SK-N-SH (cell line): ENCODE data around the gene INPP5A. TPM values are rescaled to one million over a fixed set of nuclear protein-coding genes. Genes with fewer than 3 reads are reported as not detected.

Experiments
- CTCF ChIA-PET: fragments of 300-600, 350-600 bp; formaldehyde crosslinking; extraction: SDS; loops from one replicate; lab custom pipeline; 2021; lab: Yijun Ruan, JAX
- POLR2A ChIA-PET: fragments of 350-600 bp; sonication (Branson Sonifier 250); formaldehyde crosslinking; extraction: SDS; loops from one replicate; lab custom pipeline; 2020; ENCODE audit warnings: antibody characterized with exemption, inconsistent platforms; lab: Yijun Ruan, JAX
- DNase-seq: peaks from one replicate; pipeline ENCODE4 v3.0.0; 2012
- H2AFZ ChIP-seq: fragments of 200-600 bp; sonication (generic); 2 replicates; pipeline ENCODE4 v1.8.1; 2016; ENCODE audit warnings: antibody characterized with exemption, mild to moderate bottlenecking, low read depth
- H3F3A ChIP-seq: fragments of 200-600 bp; sonication (generic); replicated peaks from 2 replicates; pipeline ENCODE3; 2016; ENCODE audit warnings: antibody characterized with exemption, mild to moderate bottlenecking; ENCODE audit not compliant: insufficient read depth
- H3K27ac ChIP-seq, 2 experiments: fragments of 200-500 bp in 1 of 2; fragments of 200-600 bp in 1 of 2; sonication (Bioruptor generic) in 1 of 2; sonication (generic), shearing (Covaris generic) in 1 of 2; 2 replicates each; pipeline versions ENCODE4 v1.5.1 to v1.6.1; 2014 to 2016; ENCODE audit warnings: low read depth in 2 of 2, inconsistent platforms in 1 of 2, low read length in 1 of 2, mild to moderate bottlenecking in 1 of 2, mixed read lengths in 1 of 2
- H3K27me3 ChIP-seq: fragments of 200-600 bp; sonication (generic), shearing (Covaris generic); 2 replicates; pipeline ENCODE4 v1.6.1; 2016; ENCODE audit warnings: mixed run types; ENCODE audit not compliant: insufficient read depth
- H3K36me3 ChIP-seq, 2 experiments: fragments of 200-500 bp in 1 of 2; fragments of 200-600 bp in 1 of 2; sonication (Bioruptor generic) in 1 of 2; sonication (generic) in 1 of 2; replicated peaks in 1 of 2; 2 replicates each; pipeline versions ENCODE3 to v1.5.1; 2014 to 2016; ENCODE audit warnings: low read length in 1 of 2, mild to moderate bottlenecking in 1 of 2; ENCODE audit not compliant: insufficient read depth in 2 of 2, control insufficient read depth in 1 of 2
- H3K4me1 ChIP-seq, 2 experiments: fragments of 200-500 bp in 1 of 2; fragments of 200-600 bp in 1 of 2; sonication (Bioruptor generic) in 1 of 2; sonication (generic), shearing (Covaris generic) in 1 of 2; 2 replicates each; pipeline versions ENCODE4 v1.5.1 to v1.6.1; 2014 to 2016; ENCODE audit warnings: low read depth in 1 of 2, low read length in 1 of 2, mixed run types in 1 of 2; ENCODE audit not compliant: insufficient read depth in 2 of 2, control insufficient read depth in 1 of 2
- H3K4me2 ChIP-seq: fragments of 200-600 bp; sonication (generic), shearing (Covaris generic); 2 replicates; pipeline ENCODE4 v1.6.1; 2017; ENCODE audit warnings: mixed run types
- H3K4me3 ChIP-seq, 2 experiments: fragments of 200-500 bp in 1 of 2; fragments of 200-600 bp in 1 of 2; sonication (Bioruptor generic) in 1 of 2; sonication (generic), shearing (Covaris generic) in 1 of 2; 2 replicates each; pipeline versions ENCODE4 v1.5.1 to v1.8.1; 2014 to 2016; ENCODE audit warnings: low read depth in 2 of 2, inconsistent platforms in 1 of 2, low read length in 1 of 2, mild to moderate bottlenecking in 1 of 2, mixed read lengths in 1 of 2, moderate library complexity in 1 of 2
- H3K79me2 ChIP-seq: fragments of 200-600 bp; sonication (generic); 2 replicates; pipeline ENCODE4 v1.8.1; 2017; ENCODE audit warnings: mild to moderate bottlenecking; ENCODE audit not compliant: insufficient read depth
- H3K9ac ChIP-seq: fragments of 200-600 bp; sonication (generic); 2 replicates; pipeline ENCODE4 v1.6.1; 2017; ENCODE audit warnings: mixed run types
- H3K9me2 ChIP-seq: fragments of 200-600 bp; sonication (generic); 2 replicates; pipeline ENCODE4 v1.6.1; 2017; ENCODE audit warnings: mixed run types
- H3K9me3 ChIP-seq: fragments of 200-600 bp; sonication (generic); 2 replicates; pipeline ENCODE4 v1.6.1; 2017; ENCODE audit warnings: mixed run types, mild to moderate bottlenecking, moderate library complexity
- H4K20me1 ChIP-seq: fragments of 200-600 bp; sonication (generic); 2 replicates; pipeline ENCODE4 v1.6.1; 2017; ENCODE audit warnings: mild to moderate bottlenecking, mixed run types; ENCODE audit not compliant: insufficient read depth
- CHD2 ChIP-seq: fragments of 150-350 bp; IDR thresholded peaks from 2 replicates; pipeline ENCODE4 v1.6.1; 2018; ENCODE audit warnings: low read length; ENCODE audit not compliant: partially characterized antibody
- EP300 ChIP-seq, 2 experiments: IDR thresholded peaks; 2 replicates each; pipeline versions ENCODE4 v1.4.0 to v1.6.1; 2012; ENCODE audit warnings: borderline replicate concordance in 1 of 2, low read depth in 1 of 2, low read length in 1 of 2
- FOXJ3 ChIP-seq: sonication (generic); formaldehyde crosslinking; IDR thresholded peaks from 2 replicates; pipeline ENCODE4 v1.5.1; 2020; ENCODE audit warnings: mild to moderate bottlenecking, missing genetic modification reagents
- FOXM1 ChIP-seq: IDR thresholded peaks from 2 replicates; pipeline ENCODE4 v1.4.0; 2012; ENCODE audit warnings: low read depth, mild to moderate bottlenecking
- GATA2 ChIP-seq: sonication (generic); formaldehyde crosslinking; IDR thresholded peaks from 2 replicates; pipeline ENCODE4 v1.5.0; 2020; ENCODE audit warnings: mild to moderate bottlenecking, missing genetic modification reagents
- JUND ChIP-seq: IDR thresholded peaks from 2 replicates; pipeline ENCODE4 v1.4.0; 2012
- MXI1 ChIP-seq: IDR thresholded peaks from 2 replicates; pipeline ENCODE4 v1.6.1; 2012; ENCODE audit warnings: mild to moderate bottlenecking, low read depth, low read length, improper control_type of control experiment
- NFIC ChIP-seq: IDR thresholded peaks from 2 replicates; pipeline ENCODE4 v1.4.0; 2012; ENCODE audit warnings: borderline replicate concordance
- RXRA ChIP-seq: IDR thresholded peaks from 2 replicates; pipeline ENCODE4 v1.4.0; 2012; ENCODE audit warnings: low read depth, mild to moderate bottlenecking, borderline replicate concordance
- SMC3 ChIP-seq: IDR thresholded peaks from 2 replicates; pipeline ENCODE4 v1.6.1; 2012; ENCODE audit warnings: low read depth, low read length, improper control_type of control experiment
- TAF1 ChIP-seq: IDR thresholded peaks from 2 replicates; pipeline ENCODE4 v1.6.1; 2012; ENCODE audit warnings: low read depth, mild to moderate bottlenecking, low read length, moderate library complexity, borderline replicate concordance
- TCF12 ChIP-seq: IDR thresholded peaks from 2 replicates; pipeline ENCODE4 v1.4.0; 2012
- TEAD4 ChIP-seq: IDR thresholded peaks from 2 replicates; pipeline ENCODE4 v1.4.0; 2012; ENCODE audit warnings: mild to moderate bottlenecking, borderline replicate concordance; ENCODE audit not compliant: insufficient read depth
- WGBS: methylation state at CpG from one replicate; pipeline ENCODE4 v1.1.6; 2017; ENCODE audit warnings: low lambda C conversion rate; 5-methylcytosine and 5-hydroxymethylcytosine counted together
- polyA plus RNA-seq, 3 experiments: library from polyadenylated mRNA; depleted of rRNA; stranded (reverse); fragments of >200 nt; gene quantifications; 2 replicates each; pipeline ENCODE4 v1.2.3, GENCODE V29; 2012
- TF ChIP-seq, protein P1 (sequence below): IDR thresholded peaks from 2 replicates; pipeline ENCODE4; 2012
- TF ChIP-seq, protein P2 (sequence below): IDR thresholded peaks from 2 replicates; pipeline ENCODE4 v1.4.0; 2012; ENCODE audit warnings: low read depth
- TF ChIP-seq, protein P3 (sequence below): fragments of 150-350 bp; IDR thresholded peaks from 2 replicates; pipeline ENCODE4 v1.6.1; 2017; ENCODE audit warnings: antibody characterized with exemption, low read length, low read depth, borderline replicate concordance
- TF ChIP-seq, protein P4 (sequence below): IDR thresholded peaks from 2 replicates; pipeline ENCODE4 v1.4.0; 2012; ENCODE audit warnings: low read depth, borderline replicate concordance
- TF ChIP-seq, protein P5 (sequence below): IDR thresholded peaks from 2 replicates; pipeline ENCODE4 v1.4.0; 2012; ENCODE audit warnings: low read depth, borderline replicate concordance

The INPP5A gene
- polyA plus RNA-seq, 1 of the 3 experiments (the other 2 are of a cell fraction): 12.0 TPM

DNA sequence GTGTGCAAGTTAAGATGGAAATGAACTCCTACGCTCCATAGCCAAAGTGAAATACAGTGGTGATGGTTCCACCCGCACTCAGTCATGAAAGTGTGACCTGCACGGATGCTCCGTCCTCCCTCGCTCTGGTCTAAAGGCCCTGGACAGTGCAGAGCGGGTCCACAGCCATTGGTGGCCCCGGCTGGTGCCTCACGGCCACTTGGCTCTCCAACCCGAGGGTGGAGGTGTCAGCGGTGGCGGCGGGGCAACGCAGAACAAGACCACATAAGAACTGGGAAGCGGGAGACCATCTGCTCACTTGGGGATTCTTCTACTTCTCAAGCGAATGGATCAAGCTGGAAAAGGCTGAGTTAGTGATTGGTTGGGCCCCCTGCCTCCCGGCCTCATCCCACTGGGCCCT lies 187.6 kb downstream of the INPP5A start (continued):
- TF ChIP-seq, protein P1, sequence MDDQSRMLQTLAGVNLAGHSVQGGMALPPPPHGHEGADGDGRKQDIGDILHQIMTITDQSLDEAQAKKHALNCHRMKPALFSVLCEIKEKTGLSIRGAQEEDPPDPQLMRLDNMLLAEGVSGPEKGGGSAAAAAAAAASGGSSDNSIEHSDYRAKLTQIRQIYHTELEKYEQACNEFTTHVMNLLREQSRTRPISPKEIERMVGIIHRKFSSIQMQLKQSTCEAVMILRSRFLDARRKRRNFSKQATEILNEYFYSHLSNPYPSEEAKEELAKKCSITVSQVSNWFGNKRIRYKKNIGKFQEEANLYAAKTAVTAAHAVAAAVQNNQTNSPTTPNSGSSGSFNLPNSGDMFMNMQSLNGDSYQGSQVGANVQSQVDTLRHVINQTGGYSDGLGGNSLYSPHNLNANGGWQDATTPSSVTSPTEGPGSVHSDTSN: no peak
- TF ChIP-seq, protein P2, sequence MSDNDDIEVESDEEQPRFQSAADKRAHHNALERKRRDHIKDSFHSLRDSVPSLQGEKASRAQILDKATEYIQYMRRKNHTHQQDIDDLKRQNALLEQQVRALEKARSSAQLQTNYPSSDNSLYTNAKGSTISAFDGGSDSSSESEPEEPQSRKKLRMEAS: no peak
- TF ChIP-seq TEAD4: no peak
- TF ChIP-seq, protein P3, sequence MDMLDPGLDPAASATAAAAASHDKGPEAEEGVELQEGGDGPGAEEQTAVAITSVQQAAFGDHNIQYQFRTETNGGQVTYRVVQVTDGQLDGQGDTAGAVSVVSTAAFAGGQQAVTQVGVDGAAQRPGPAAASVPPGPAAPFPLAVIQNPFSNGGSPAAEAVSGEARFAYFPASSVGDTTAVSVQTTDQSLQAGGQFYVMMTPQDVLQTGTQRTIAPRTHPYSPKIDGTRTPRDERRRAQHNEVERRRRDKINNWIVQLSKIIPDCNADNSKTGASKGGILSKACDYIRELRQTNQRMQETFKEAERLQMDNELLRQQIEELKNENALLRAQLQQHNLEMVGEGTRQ: no peak

DNA sequence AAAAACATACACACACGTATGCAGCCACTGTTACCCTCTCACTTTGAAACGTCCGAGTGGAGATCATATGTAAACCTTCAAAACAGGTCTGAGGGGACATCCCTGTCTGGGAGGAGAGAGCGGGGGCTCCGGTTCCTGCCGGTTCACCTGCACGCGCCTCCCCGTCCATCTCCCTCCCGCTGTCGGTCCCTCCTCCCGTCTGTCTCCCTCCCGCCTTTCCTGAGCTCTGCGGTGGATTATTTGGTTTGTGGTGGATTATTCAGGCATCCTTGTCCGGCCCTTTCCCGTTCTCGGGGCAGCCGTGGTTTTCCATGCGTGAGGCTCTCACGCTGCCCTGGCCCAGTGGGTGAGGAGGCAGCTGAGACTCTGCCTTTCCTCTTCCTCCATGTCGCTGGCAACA lies 188.6 kb downstream of the INPP5A start:
- no peak overlapping the region for H3K27ac ChIP-seq
- H3K4me1 ChIP-seq: peaks cover 0 to 19% of the 10 kb centered on the region in 2 experiments; a peak in 1 of 4 replicates
- H3K4me3 ChIP-seq: no peak overlapping the region
- H3K27me3 ChIP-seq: no peaks in the 10 kb centered on the region
- TF ChIP-seq FOXM1 (no peak), TCF12 (no peak), GATA2 (CRISPR knock-in tag) (no peak), NFIC (no peak), SMC3 (no peak), JUND (no peak), CHD2 (no peak), RXRA (no peak), FOXJ3 (CRISPR knock-in tag) (no peak), TAF1 (no peak), EP300 (IDR thresholded peaks at IDR 0.05; ENCODE audit: borderline replicate concordance in 1 of 2, low read depth in 1 of 2, low read length in 1 of 2) (no peak), MXI1 (no peak)
- TF ChIP-seq, protein P4, sequence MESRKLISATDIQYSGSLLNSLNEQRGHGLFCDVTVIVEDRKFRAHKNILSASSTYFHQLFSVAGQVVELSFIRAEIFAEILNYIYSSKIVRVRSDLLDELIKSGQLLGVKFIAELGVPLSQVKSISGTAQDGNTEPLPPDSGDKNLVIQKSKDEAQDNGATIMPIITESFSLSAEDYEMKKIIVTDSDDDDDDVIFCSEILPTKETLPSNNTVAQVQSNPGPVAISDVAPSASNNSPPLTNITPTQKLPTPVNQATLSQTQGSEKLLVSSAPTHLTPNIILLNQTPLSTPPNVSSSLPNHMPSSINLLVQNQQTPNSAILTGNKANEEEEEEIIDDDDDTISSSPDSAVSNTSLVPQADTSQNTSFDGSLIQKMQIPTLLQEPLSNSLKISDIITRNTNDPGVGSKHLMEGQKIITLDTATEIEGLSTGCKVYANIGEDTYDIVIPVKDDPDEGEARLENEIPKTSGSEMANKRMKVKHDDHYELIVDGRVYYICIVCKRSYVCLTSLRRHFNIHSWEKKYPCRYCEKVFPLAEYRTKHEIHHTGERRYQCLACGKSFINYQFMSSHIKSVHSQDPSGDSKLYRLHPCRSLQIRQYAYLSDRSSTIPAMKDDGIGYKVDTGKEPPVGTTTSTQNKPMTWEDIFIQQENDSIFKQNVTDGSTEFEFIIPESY: no peak
- TF ChIP-seq, protein P5, sequence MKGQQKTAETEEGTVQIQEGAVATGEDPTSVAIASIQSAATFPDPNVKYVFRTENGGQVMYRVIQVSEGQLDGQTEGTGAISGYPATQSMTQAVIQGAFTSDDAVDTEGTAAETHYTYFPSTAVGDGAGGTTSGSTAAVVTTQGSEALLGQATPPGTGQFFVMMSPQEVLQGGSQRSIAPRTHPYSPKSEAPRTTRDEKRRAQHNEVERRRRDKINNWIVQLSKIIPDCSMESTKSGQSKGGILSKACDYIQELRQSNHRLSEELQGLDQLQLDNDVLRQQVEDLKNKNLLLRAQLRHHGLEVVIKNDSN: no peak
- no peak for DNase-seq
- no peak overlapping the region for H3K9ac ChIP-seq
- no peaks in the 10 kb centered on the region for H3K36me3 ChIP-seq
- H3K9me2 ChIP-seq: no peaks in the 10 kb centered on the region
- 93% methylated on average over 21 of the region's 21 CpGs for WGBS
- H3K4me2 ChIP-seq: no peak overlapping the region
- H3K9me3 ChIP-seq: no peaks in the 10 kb centered on the region
- ChIA-PET CTCF (no interaction called here), POLR2A (no interaction called here)
- no peaks in the 10 kb centered on the region for H3F3A ChIP-seq
- H2AFZ ChIP-seq: no peak overlapping the region
- no peaks in the 10 kb centered on the region for H4K20me1 ChIP-seq
- no peaks in the 10 kb centered on the region for H3K79me2 ChIP-seq
